ENCODE results near the gene DIS3L. TPM values are rescaled to one million over a fixed set of nuclear protein-coding genes. Genes with fewer than 3 reads are reported as not detected.

Gene DIS3L
- polyA plus RNA-seq, 2 of the 4 experiments (the other 2 are of a cell fraction) = 43.6 to 64.3 TPM

- WGBS (ENCODE audit: missing lambda C conversion rate) = under 1% methylated on average over 35 of the region's 64 CpGs
- Histone ChIP-seq H3K4me3 (peak overlapping the region; percentile 55), H3K9me3 (no peaks in the 10 kb centered on the region), H3K27ac (peak overlapping the region; percentile 35 to 77; a peak in 4 of 6 replicates), H3K4me1 (no peaks in the 10 kb centered on the region), H3K4me2 (peak overlapping the region; percentile 86)
- ChIA-PET POLR2A (no interaction called here), CTCF (interaction anchor here (0.6 to 4.8 kb wide), 12 partner anchors 8 to 349 kb away, joined by 3 to 29 read pairs (median 3); no protein-coding TSS in a partner anchor)
- ATAC-seq (peak; percentile 68 to 82), DNase-seq (ENCODE audit: low read depth in 1 of 2, low spot score in 1 of 2) (peak; percentile 49 to 70), FAIRE-seq (no peak)
- TF ChIP-seq PHF8 (IDR thresholded peaks at IDR 0.05; ENCODE audit: borderline replicate concordance, low read depth) (no peak), E2F6 (IDR thresholded peaks at IDR 0.05; ENCODE audit: borderline replicate concordance, low read depth) (peak; percentile 26), RNF2 (IDR thresholded peaks at IDR 0.05; ENCODE audit: borderline replicate concordance, low read depth) (peak; percentile 66; the same call in 1 of the 2 replicates)
Measured at GRCh38 chr15:66252685-66253417, 40.5 kb upstream of the DIS3L start.

GRCh38 chr15:66253418-66254088 is 39.8 kb upstream of the DIS3L start, which contains the start of gene MEGF11:
Gene MEGF11 (minus strand): TSS chr15:66253750. CDS start chr15:66128403, 125,347 bp downstream.
- 15% methylated on average over 33 of the region's 64 CpGs for WGBS (ENCODE audit: missing lambda C conversion rate)
- DNase-seq (ENCODE audit: low read depth in 1 of 2, low spot score in 1 of 2) (peak; percentile 42 to 67), ATAC-seq (peak; percentile 52 to 74), FAIRE-seq (no peak)
- Histone ChIP-seq H3K4me3 (peak within 1 kb of the TSS; percentile 55), H3K4me1 (no peaks in the 10 kb centered on the region), H3K4me2 (peak within 1 kb of the TSS; percentile 86), H3K27ac (peak within 1 kb of the TSS; percentile 35 to 77; a peak in 4 of 6 replicates), H3K9me3 (no peaks in the 10 kb centered on the region)
- CTCF ChIA-PET = interaction anchor here (0.9 to 4.8 kb wide), 4 partner anchors 9 to 34 kb away, joined by 3 to 29 read pairs (median 6); no protein-coding TSS in a partner anchor
- TF ChIP-seq ESRRA (IDR thresholded peaks at IDR 0.05; ENCODE audit: borderline replicate concordance, low read length) (no peak), MYC (IDR thresholded peaks at IDR 0.05; ENCODE audit: borderline replicate concordance, low read length) (no peak), MAX (IDR thresholded peaks at IDR 0.05) (no peak), NR3C1 (IDR thresholded peaks at IDR 0.05) (no peak), CTCF (IDR thresholded peaks at IDR 0.05) (no peak), POLR2A (IDR thresholded peaks at IDR 0.05; ENCODE audit: low read length) (no peak), NFE2L2 (conservative IDR thresholded peaks at IDR 0.05; ENCODE audit: low read length) (no peak), JUN (IDR thresholded peaks at IDR 0.05) (no peak), MAFK (IDR thresholded peaks at IDR 0.05; ENCODE audit: partially characterized antibody) (no peak)
- POLR2A ChIA-PET = no interaction called here

- no peak for ATAC-seq
- no peaks in the 10 kb centered on the region for H3K4me1 ChIP-seq
Measured at GRCh38 chr15:66254089-66254950, 39.0 kb upstream of the DIS3L start.

More at GRCh38 chr15:66254089-66254950, 39.0 kb upstream of the DIS3L start:
- H3K9me3 ChIP-seq = no peaks in the 10 kb centered on the region
- H3K27ac ChIP-seq = no peak overlapping the region
- TF ChIP-seq POLR2AphosphoS2 (conservative IDR thresholded peaks at IDR 0.05; ENCODE audit: low read length) = no peak
- no peak for TF ChIP-seq ZNF302 (CRISPR knock-in tag; IDR thresholded peaks at IDR 0.05)
- TF ChIP-seq KDM5A (IDR thresholded peaks at IDR 0.05) = no peak
- no peak for TF ChIP-seq SMC3 (IDR thresholded peaks at IDR 0.05)
- no peak for TF ChIP-seq ATOH8 (CRISPR knock-in tag; IDR thresholded peaks at IDR 0.05; ENCODE audit: low read depth)
- TF ChIP-seq NFE2L2 (conservative IDR thresholded peaks at IDR 0.05; ENCODE audit: low read length) = no peak
- no peak for TF ChIP-seq RFX5 (IDR thresholded peaks at IDR 0.05)
- TF ChIP-seq HOXB13 (CRISPR knock-in tag; IDR thresholded peaks at IDR 0.05; ENCODE audit: low read depth) = no peak
- TF ChIP-seq REST (IDR thresholded peaks at IDR 0.05) = no peak
- no peak for TF ChIP-seq KDM1A (IDR thresholded peaks at IDR 0.05; ENCODE audit: low read depth)
- DNase-seq (ENCODE audit: low read depth in 1 of 2, low spot score in 1 of 2) (no peak), FAIRE-seq (no peak)
- ChIA-PET POLR2A (no interaction called here), CTCF (interaction anchor here (0.9 to 4.8 kb wide), 3 partner anchors 10 to 33 kb away, joined by 3 to 29 read pairs (median 3); no protein-coding TSS in a partner anchor)
- H3K4me3 ChIP-seq = peak overlapping the region; percentile 55; the same call in 2 of the 3 replicates
- peak overlapping the region; percentile 86 for H3K4me2 ChIP-seq
- WGBS (ENCODE audit: missing lambda C conversion rate) = 87% methylated on average over 36 of the region's 36 CpGs

Measured in A549 (cell line).